GM18499 (cell line): ENCODE data around the gene CSNK1E.

Source experiments
- ATAC-seq: cut with Tn5 transposase; IDR thresholded peaks from one replicate; pipeline ENCODE4 v1.9.1; 2021; ENCODE audit warnings: moderate number of reproducible peaks; ENCODE audit not compliant: insufficient read depth, unreplicated experiment

The CSNK1E gene

DNA sequence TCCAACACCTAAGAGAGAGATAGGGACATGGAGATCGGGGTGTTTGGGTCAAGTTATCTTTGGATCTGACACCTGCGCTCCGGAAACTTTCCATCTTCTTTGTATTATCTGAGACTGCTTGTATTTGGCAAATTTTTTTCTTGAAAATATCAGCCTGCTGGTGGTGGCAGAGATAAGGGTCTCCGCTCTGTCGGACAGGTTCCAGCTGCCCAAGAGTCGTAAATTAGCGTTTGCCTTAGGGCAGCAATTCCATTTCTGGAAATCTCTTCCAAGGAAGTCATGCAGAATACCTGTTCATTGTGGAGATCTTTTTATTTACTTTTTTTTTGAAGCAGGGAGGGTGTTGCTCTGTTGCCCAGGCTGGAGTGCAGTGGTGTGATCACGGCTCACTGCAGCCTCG, 19.5 kb upstream of the CSNK1E start:
- ATAC-seq: no peak

DNA sequence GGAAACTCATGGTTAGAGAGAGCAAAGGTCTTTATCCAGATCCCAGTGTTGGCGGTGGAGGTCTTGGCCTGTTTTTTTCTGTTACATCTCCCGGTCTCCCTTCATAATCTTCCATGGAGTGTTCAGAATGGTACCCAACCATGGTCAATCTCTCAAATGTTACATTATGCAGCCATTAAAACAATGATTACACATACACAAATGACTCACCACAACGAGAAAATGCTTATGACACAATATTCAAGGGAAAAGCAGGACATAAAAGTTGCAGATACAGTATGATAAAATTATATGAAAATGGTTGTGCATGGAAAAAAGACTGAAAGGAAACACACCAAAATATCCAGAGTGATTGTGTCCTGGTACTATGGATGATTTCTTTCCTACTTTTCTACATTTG, 17.8 kb upstream of the CSNK1E start:
- no peak for ATAC-seq

DNA sequence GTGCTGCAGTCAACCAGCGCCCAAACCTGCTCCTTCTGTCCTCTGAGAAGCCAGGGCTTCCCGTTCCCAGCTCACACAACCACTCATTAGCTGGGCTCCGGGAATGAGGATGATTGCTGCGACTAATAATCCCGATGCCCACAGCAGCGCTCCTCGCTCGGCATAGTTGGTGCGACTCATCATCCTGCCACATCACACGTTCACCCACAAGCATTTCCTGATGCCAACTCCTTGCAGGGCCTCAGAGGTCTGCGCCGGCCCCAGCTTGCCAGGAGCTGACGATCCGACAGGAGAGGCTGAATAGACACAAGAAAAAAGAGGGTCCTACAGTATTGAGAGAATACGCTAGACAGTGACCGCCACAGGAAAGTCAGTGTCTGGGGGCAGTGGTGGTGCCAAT, 10.6 kb upstream of the CSNK1E start:
- no peak for ATAC-seq

DNA sequence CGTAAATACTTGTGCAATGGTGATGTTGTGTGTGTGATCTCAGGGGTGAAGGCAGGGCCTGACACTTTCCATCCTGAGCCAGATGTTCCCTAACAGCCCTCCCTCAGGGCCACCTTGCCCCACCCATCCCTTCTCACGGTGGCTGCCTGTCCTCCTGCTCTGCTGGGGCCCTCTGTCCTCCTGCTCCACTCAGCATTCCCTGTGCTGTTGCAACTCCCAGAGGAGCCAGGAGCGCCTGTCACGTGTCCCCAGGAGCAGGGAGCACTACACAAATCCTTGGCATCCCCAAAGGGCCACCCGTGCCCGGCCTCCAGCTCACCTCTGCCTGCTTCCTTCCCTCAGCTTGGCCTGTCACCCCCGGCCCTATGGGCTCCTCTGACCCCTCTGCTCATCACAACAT, 10.2 kb upstream of the CSNK1E start:
- ATAC-seq: no peak

DNA sequence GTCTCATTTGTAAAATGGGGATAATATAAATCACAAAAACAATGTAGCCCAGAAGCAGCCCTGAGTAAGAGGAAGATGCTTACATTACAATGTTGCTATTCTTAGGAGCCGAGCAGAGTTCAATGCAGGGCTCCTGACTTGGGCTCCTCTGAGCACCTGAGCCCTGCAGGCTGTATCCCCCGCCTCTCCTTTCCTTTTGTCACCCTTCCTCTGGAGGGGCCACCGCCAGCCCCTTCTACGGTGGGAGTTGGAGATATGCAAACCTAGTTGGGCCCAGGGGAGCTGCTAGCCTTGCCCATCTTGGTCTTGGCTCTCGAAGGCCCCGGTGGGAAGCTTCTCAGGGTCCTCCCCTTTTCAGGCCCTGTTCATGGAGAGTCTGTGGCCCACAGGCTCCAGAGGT, 8.4 kb upstream of the CSNK1E start:
- no peak for ATAC-seq

DNA sequence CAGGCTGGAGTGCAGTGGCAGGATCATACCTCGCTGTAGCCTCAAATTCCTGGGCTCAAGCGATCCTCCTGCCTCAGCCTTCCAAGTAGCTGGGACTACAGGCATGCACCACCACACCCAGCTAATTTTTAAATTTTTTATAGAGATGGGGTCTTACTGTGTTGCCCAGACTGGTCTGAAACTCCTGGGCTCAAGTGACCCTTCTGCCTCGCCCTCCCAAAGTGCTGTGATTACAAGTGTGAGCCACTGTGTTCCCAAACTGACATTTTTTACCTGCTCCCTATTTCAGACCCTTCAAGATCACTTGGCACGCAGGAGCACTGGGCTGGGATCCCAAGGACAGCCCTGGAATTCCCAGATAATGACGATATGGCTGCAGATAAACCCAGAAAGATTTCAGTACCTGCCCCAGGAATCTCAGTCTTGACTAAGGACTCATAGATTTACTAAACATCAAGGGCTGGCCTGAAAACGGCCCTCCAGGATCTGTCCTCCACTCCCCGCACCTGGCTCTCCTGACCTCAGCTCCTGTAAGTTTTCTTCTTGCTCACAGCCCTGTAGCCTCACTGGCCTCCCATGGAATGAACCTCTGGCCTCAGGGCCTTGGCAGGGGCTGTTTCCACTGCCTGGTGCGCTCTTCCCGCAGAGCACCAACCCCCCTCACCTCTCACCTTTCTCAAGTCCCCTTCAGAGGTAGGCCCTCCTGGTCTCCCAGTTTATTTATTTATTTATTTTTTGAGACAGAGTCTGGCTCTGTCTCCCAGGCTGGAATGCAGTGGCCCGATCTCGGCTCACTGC, 3.6 kb upstream of the CSNK1E start:
- ATAC-seq: no peak

DNA sequence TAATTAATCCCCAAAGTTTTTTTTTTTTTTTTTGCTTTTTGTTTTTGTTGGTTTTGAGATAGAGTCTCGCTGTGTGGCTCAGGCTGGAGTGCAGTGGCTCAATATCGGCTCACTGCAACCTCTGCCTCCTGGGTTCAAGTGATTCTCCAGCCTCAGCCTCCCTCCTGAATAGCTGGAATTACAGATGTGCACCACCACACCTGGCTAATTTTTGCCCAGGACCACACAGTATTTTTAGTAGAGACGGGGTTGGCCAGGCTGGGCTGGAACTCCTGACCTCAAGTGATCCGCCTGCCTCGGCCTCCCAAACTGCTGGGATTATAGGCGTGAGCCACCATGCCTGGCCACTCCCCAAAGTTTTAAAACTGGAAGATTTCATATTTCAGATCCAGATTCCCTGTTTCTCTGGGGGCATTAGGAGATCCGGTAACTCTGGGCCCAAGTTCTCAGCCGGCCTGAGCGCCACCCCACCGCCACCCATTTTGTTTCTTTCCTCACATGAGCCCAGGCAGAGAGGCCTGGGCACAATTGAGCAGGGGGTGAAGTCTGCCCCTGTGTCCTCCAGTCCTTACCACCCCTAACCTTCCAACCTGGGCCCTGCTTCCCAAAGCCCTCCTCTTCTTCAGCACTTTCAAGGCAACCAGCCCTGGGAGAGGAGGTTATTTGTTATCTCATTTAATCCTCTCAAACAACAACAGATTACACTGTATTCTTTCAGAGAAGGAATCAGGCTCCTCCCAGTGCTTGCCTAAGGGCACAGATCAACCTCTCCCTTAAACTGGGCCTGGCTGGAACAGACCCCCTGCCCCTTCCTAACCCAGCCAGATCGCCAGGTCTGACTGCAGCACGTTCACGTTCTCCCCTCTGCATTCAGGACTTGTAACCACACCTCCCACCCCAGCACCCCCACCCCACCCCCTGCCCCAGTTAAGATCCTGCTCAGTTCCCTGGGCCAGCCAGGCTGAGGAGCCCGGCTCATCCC, 1.9 kb upstream of the CSNK1E start:
- no peak for ATAC-seq

DNA sequence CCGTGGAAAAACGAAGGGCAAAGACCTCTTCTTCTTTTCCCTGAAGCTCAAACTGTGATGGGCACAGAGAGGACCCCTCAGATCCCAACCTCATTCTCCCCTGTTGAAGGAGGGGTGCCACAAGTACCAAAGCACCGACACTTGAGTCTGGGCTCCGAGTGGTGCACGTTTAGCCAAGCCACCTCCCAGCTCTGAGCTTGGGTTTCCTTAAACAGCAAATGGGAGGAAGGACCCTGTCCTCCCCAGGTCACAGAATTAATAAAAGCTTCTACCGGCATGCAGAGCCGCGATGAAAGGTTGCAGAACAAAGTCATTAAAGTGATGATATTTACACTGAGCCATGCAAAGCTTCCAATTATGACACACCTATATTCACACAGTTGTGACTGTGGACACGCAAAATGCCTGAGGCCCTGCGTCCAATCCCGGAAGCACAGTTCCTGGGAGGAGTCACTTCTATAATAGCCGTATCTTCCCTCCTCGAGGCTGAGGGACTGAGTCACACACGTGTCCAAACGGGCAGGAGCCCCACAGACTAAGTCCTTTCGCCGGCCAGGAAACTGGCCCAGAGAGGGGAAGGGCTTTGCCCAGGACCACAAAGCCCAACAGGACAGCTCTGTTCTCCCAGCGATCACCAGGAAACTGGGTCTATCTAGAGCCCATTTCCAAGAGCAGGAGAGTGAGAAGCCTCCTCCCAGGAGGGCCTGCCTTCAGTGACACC, 922 bp upstream of the CSNK1E start:
- ATAC-seq: no peak

DNA sequence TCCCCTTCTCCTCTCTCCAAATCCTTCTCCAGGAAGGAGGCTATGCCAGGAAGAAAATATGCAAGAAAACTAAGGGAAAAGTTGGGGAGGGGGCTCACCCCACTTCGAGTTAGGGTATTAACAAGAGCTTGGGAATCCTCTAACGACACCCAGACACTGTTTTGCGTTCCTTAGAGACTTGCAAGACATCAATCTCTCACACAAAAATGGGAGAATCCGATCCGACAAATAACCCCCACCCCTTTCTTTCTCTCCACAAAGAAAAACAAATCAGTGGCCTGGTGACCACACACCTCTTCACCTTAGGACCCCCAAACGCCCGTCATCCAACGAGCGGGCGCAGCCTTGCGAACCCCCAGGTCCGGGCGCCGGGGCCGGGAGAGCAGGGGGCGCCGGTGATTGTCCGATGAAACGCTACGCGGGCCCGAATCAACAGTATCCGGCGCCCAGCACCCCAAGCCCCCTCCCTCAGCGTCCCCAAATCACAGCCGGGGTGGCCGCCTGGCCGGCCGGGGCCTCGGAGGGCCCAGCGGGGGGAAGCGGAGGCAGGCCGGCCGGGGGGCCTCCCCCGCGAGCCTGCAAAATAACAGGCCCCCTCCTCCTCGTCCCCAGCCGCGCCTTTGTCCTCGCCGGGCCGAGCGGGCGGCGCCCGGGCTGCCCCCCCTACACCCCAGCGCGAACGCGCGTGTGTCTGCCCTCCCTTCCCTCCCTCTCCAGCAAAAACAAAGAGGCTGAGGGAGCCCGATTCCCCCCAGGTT, 690 bp downstream of the CSNK1E start:
- ATAC-seq: no peak

DNA sequence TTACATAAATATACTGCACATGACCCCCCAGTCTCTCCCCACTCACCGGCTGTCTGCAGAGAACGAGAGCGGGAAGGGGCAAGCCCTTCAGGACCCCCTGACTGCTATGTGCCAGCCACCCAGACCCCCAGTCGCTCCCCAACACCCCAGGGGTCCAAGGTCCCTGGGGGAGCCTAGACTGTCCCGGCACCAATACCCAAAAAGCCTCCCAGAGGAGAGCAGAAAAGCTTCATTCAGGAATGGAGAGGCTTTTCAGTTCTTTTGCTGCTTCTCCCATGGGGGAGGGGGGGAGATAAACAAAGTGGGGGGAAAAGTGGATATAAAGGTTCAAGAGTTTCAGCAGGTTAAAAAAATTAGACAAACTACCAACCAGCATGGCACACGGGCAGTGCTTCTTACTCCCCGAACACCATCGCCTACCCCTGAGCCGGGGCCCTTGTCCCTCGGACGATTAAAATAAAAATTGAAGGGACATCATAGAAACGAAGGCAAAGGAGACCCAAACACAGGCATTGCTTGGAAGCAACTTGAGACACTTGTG, 1.3 kb downstream of the CSNK1E start:
- ATAC-seq: no peak

DNA sequence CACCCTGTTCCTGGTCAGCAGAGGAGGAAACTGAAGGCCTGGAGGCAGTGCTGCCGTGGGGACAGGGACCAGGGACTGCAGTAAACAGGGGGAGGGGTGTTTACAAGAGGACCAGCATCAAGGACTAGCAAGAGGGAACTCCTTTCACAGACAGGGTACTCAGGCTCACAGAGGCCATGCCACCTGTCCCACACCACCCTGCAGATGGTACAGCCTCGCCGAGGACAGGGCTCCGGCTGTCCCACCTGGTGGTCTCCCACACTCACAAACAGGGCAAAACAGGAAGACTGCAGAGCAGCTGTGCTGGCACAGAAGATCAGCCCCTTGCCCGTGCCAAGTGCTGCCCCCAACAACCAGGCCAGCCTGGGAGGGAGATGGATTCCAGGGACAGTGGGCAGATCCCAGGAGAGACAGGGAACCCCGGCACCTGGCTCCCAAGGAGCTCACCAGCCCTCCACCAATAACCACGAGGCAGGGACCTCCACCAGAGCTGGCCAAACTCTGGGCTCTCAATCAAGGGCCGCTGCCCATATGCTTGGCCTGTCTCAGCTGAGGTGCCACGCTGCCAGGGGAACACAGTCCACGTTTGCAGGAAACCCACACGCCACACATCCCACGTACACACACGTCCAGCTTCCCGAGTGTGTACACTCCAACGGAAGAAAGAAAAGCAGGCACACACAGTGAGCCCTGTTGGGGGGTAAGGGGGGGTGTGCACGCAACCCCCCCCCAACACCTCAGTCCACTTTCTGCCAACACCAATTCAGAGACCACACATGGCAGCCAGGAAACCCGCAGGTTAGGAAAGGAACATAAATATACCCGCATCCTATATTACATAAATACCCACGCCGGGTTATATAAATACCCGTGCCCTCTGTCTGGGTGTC, 2.1 kb downstream of the CSNK1E start:
- ATAC-seq: no peak

DNA sequence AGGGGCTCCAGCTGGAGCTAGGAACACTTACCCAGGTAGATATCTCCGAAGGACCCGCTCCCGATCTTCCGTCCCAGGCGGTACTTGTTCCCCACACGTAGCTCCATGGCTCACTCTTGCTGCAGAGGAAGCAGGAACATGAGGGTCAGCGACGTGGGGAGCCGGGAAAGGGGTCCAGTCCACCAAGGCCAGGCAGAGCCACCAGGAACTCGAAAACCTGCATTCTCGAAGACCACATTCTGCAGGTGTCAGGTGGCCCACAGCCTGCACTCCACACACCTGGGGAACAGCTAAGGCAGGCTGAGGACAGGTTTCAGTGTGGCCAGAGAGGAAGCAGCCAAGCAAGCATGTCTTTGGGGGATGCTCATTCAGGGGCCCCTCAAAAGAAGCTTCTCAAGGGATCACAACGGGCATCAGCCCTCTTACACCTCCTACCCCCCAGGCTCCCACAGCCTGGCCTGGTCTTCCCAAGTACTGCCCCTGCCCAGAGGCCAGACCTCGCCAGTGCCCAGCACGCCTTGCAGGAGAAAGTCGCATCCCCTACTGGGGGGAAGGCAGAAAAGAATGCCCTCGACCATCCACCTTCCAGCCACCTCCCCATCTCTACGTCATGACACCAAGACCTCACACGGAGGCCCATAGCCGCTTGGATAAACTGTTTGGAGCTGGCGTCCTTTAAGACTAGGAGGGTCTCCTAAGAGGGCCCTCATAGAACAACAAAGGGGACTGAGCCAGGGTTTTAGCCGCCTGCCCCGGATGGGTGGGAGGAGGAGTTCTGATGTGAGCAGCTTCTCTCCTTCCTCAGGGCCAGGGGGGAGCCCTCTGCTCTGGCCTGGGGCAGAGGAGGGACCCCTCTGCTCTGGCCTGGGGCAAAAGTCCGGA, 2.9 kb downstream of the CSNK1E start:
- ATAC-seq: no peak

DNA sequence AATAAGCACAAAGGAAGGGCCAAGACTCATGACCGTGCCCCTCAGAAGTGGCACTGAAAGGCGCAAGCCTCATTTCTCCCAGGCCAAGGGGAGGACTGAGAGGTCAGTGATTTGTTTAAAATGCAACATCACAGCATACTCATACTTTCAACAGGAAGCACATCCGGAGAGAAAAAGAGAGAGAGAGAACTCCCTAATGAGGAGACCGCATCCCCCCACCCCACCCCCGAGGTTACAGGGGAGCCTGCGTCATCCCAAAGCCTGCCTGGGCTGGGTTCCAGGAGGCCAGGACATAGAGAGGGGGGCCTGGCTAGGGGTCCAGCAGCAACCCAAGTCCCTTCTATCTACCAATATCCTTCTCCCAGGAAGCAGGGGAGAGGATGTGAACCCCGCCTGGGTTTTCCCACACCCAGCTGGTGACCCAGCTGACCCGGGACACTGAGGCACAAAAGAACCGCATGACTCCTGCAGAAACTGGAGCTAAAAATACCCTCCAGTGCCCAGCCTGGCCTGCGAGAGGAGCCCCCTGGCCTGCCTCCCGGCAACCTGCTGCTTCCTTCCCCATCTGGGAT, 3.8 kb downstream of the CSNK1E start:
- ATAC-seq: no peak

DNA sequence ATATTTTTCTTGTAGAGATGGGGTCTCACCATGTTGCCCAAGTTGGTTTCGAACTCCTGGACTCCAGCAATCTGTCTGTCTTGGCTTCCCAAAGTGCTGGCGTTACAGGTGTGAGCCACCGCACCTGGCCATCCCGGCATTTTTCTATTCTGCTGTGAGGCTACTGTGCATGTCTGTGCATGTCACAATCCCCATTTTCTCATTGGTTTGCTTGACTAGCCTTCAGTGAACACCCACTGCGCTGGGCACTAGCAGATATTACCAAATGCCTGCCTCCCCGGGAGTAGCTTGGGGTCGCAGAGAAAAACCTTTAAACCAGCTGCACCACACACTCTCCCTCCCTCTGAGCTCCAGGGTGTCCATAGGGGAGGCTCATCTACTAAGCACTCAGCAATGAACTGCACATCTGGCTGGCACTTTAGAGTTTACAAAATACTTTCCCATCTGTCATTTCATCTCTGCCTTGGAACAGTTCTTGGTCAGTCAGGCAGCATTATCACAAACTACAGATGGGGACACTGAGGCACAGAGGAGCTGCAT, 4.9 kb downstream of the CSNK1E start:
- ATAC-seq: no peak

DNA sequence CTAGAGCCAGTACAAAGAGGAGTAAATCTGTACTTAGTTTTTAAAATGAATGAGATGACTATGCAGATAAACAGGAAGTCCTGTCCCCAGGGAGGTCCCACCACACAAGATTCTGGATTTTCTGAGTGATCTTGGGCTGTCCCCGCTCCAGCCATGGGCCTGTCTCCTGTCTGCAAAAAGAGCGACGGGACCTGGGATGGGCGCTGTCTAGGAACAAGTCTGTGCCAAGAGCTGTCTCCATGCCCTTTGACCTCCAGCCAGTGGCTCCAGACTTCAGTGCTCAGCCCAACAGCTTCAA, 6.0 kb downstream of the CSNK1E start:
- ATAC-seq: no peak

DNA sequence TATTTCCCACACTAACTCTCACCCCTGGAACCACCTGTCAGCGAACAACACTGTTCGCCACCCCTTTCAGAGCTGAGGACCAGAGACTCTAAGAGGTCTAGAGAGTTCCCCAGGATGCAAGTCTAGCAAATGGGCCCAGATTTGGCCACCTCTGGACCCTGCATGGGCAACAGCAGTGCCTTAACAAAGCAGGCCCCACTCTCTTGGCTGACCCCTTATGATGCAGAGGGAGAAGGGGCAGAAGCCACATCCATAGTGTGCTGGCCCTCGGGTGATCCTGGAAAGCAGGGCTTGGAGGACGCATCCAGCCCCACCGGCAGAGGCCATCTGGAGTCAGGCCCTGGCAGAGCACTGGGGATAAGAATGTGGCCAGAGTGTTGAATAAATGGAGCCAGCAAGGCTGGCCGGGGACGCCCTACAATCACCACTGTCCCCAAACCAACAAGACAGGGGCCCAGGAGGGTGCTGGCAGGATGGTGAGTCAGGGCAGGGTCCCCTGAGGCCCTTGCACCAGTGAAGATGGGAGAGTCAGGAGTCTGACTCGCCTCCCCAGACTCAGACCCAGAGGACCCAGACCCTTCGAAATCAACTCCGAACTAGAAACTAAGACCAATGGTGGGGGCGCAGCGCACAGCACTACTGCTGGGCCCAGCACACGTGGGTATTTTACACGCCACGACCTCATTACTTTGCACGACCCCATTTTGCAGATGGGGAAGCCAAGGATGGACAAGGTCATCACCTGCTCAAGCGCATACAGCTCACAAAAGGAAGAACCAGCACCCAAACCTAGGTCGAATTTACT, 6.5 kb downstream of the CSNK1E start:
- no peak for ATAC-seq
